GM13977 (cell line): ENCODE results near the gene LONRF2.

Experiments used
- DNase-seq: peaks from one replicate; pipeline ENCODE4 v3.0.0; 2012; ENCODE audit warnings: low spot score
- in situ Hi-C: fragments of 300-500 bp; cut with MboI; formaldehyde crosslinking; loops from one replicate; pipeline ENCODE4 v1.12.0; 2022; ENCODE audit warnings: low sequenced_read_pairs, low pct_unique_long_range_greater_than_20kb, mixed read lengths, inconsistent platforms; ENCODE audit not compliant: unreplicated experiment
- TF ChIP-seq, protein P1 (sequence below): IDR thresholded peaks from 2 replicates; pipeline ENCODE4 v1.5.1; 2012; ENCODE audit warnings: mild to moderate bottlenecking, control low read depth; ENCODE audit not compliant: insufficient read depth; ENCODE audit errors: extremely low read depth, missing control alignments

Gene LONRF2

DNA sequence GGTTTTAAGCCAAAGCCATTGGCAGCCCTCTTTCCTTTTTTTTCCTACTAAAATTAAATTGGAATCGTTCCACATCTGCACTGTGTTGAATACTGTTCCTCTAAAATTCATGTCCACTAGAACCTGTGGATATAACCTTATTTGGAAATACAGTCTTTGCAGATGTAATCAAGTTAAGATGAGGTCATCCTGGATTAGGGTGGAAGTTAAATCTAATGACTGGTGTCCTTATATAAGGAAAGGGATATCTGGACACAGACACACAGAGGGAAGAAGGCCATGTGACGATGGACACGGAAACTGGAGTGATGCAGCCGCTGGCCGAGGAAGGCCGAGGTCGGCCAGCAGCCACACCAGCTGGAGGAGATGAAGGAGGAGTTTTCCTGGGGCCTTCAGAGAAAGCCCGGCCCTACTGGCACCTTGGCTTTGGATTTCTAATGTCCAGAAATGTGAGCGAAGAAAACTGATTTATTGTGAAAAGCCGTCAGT lies 49.4 kb downstream of the LONRF2 start:
- TF ChIP-seq, protein P1, sequence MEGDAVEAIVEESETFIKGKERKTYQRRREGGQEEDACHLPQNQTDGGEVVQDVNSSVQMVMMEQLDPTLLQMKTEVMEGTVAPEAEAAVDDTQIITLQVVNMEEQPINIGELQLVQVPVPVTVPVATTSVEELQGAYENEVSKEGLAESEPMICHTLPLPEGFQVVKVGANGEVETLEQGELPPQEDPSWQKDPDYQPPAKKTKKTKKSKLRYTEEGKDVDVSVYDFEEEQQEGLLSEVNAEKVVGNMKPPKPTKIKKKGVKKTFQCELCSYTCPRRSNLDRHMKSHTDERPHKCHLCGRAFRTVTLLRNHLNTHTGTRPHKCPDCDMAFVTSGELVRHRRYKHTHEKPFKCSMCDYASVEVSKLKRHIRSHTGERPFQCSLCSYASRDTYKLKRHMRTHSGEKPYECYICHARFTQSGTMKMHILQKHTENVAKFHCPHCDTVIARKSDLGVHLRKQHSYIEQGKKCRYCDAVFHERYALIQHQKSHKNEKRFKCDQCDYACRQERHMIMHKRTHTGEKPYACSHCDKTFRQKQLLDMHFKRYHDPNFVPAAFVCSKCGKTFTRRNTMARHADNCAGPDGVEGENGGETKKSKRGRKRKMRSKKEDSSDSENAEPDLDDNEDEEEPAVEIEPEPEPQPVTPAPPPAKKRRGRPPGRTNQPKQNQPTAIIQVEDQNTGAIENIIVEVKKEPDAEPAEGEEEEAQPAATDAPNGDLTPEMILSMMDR: no peak
- DNase-seq: no peak
- in situ Hi-C loops: loop anchor here (25.0 kb wide), 1 partner anchor 711 kb away; no protein-coding TSS in a partner anchor

GRCh38 chr2:100271210-100271609 lies 51.1 kb downstream of the LONRF2 start:
- TF ChIP-seq, protein P1: no peak
- in situ Hi-C loops: loop anchor here (25.0 kb wide), 1 partner anchor 709 kb away; no protein-coding TSS in a partner anchor
- DNase-seq: no peak

DNA sequence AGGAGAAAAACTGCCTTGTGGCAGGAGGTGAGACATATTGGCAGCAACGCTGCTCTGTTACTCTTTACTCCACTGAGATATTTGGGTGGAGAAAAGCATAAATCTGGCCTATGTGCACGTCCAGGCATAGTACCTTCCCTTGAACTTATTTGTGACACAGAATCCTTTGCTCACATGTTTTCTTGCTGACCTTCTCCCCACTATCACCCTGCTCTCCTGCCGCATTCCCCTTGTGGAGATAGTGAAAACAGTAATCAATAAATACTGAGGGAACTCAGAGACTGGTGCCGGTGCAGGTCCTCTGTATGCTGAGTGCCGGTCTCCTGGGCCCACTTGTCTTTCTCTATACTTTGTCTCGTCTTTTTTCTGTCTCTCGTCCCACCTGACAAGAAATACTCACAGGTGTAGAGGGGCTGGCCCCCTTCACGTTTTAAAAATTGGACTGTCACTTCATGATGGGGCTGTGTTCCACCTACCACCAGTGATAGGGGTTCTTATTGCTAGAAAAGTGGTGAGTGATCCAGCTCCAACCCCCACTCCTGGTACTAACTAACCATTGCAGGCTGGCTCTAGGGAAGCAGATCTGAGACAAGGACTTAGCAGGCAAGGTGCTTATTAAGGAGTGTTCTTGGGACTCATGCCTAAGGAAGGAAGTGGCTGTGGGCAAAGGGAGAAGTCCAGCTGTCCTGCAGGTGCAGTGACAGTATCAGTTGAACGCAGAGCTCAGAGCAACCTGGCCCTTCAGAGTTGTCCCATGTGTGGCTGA lies 51.7 kb downstream of the LONRF2 start:
- in situ Hi-C loops: loop anchor here (25.0 kb wide), 1 partner anchor 708 kb away; no protein-coding TSS in a partner anchor
- DNase-seq: no peak
- TF ChIP-seq, protein P1: no peak

DNA sequence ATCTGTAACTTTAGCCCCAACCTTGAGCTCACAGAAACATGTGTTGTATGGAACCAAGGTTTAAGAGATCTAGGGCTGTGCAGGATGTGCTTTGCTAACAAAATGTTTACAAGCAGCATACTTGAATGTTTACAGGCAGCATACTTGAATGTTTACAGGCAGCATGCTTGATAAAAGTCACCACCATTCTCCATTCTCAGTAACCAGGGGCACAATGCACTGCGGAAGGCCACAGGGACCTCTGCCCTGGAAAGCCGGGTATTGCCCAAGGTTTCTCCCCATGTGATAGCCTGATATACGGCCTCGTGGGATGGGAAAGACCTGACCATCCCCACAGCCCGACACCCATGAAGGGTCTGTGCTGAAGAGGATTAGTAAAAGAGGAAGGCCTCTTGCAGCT lies 52.4 kb downstream of the LONRF2 start:
- in situ Hi-C loops: loop anchor here (10.0 to 25.0 kb wide), 2 partner anchors 115 to 708 kb away; no protein-coding TSS in a partner anchor
- TF ChIP-seq, protein P1: no peak
- DNase-seq: no peak

DNA sequence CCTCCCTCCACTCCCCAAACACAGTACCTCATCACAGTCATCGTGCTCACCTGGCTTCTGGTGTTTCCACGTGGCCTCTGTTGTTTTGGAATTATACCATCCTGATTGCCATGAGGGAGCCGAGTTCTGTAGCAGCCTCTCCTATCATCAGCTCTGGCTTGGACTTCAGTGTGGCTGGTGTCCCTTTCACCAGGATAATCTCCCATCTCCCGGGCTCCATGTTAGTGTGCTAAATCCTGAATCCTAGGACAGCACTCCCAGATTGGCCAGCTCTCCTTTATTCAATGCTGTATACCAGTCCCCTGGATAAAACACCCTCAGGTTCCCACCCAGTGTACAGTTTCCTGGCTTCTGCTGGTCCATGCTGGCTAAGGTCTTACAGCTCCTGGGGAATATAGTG lies 53.3 kb downstream of the LONRF2 start:
- DNase-seq: no peak
- TF ChIP-seq, protein P1: no peak
- in situ Hi-C loops: loop anchor here (10.0 to 25.0 kb wide), 2 partner anchors 116 to 707 kb away; no protein-coding TSS in a partner anchor

DNA sequence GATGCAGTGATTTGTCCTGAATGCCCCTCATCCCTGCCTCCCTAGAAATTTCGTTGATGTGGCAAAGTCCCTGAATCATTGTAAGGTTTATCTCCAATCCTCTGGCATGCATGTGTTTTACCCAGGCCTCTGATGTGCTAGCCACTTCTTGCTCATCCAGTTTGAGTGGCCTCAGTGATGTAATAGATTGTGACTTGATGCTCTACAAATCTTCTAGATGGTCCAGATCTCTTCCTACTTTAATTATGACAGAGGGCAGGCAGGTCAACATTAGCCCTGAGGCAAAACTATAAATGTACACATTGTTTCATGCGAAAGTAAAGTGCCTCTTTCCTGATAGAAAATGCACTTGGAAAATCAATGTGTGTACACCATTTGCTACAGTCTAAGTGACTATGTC lies 54.5 kb downstream of the LONRF2 start:
- in situ Hi-C loops: loop anchor here (10.0 to 25.0 kb wide), 2 partner anchors 117 to 705 kb away; no protein-coding TSS in a partner anchor
- TF ChIP-seq, protein P1: no peak
- no peak for DNase-seq
